Measurements from ENCODE around the gene NEIL3. TPM values are rescaled to one million over a fixed set of nuclear protein-coding genes. Genes with fewer than 3 reads are reported as not detected.

NEIL3 gene
- total RNA-seq, 4 donors from 2014 or later: not detected

GRCh38 chr4:177267911-177268310 lies 41.8 kb upstream of the NEIL3 start:
- no peaks in the 10 kb centered on the region for H3K27me3 ChIP-seq
- H3K4me1 ChIP-seq: no peaks in the 10 kb centered on the region
- no peaks in the 10 kb centered on the region for H3K36me3 ChIP-seq
- H3K4me3 ChIP-seq: no peak overlapping the region
- TF ChIP-seq POLR2A (IDR thresholded peaks at IDR 0.05) (no peak), CTCF (IDR thresholded peaks at IDR 0.05) (no peak), EP300 (IDR thresholded peaks at IDR 0.05) (no peak)
- no peak overlapping the region for H3K27ac ChIP-seq
- DNase-seq (ENCODE audit: low spot score in 2 of 2): no peak
- no peaks in the 10 kb centered on the region for H3K9me3 ChIP-seq
- 75 to 81% methylated on average over 3 of the region's 3 CpGs for whole genome bisulfite sequencing, 2 donors

- H3K27ac ChIP-seq: no peak overlapping the region
- no peaks in the 10 kb centered on the region for H3K4me1 ChIP-seq
- no peak for TF ChIP-seq CTCF (IDR thresholded peaks at IDR 0.05)
- TF ChIP-seq EP300 (IDR thresholded peaks at IDR 0.05): no peak
- no peak for TF ChIP-seq POLR2A (IDR thresholded peaks at IDR 0.05)
- no peak for DNase-seq (ENCODE audit: low spot score in 2 of 2)
- 57 to 61% methylated on average over 1 of the region's 1 CpG for WGBS, 2 donors
- peaks cover 0 to 5% (median 0%) of the 10 kb centered on the region in 4 donors for H3K9me3 ChIP-seq
- no peaks in the 10 kb centered on the region for H3K27me3 ChIP-seq
- H3K36me3 ChIP-seq: no peaks in the 10 kb centered on the region
- no peak overlapping the region for H3K4me3 ChIP-seq
Observed at GRCh38 chr4:177271091-177271490, 38.6 kb upstream of the NEIL3 start.

GRCh38 chr4:177271915-177272766 lies 37.5 kb upstream of the NEIL3 start:
- no peak for TF ChIP-seq EP300 (IDR thresholded peaks at IDR 0.05)
- no peak for TF ChIP-seq POLR2A (IDR thresholded peaks at IDR 0.05)
- no peak for TF ChIP-seq CTCF (IDR thresholded peaks at IDR 0.05)

GRCh38 chr4:177275999-177276398 lies 33.7 kb upstream of the NEIL3 start:
- 66% methylated on average over 4 of the region's 4 CpGs for WGBS, 2 donors
- Histone ChIP-seq H3K4me1 (no peaks in the 10 kb centered on the region), H3K9me3 (peaks cover 0 to 5% (median 0%) of the 10 kb centered on the region in 4 donors), H3K27me3 (no peaks in the 10 kb centered on the region), H3K4me3 (no peak overlapping the region), H3K36me3 (no peaks in the 10 kb centered on the region), H3K27ac (no peak overlapping the region)
- DNase-seq (ENCODE audit: low spot score in 2 of 2): no peak
- TF ChIP-seq EP300 (IDR thresholded peaks at IDR 0.05): no peak
- TF ChIP-seq POLR2A (IDR thresholded peaks at IDR 0.05): no peak
- no peak for TF ChIP-seq CTCF (IDR thresholded peaks at IDR 0.05)

More at GRCh38 chr4:177271915-177272766, 37.5 kb upstream of the NEIL3 start:
- H3K9me3 ChIP-seq: peaks cover 0 to 5% (median 0%) of the 10 kb centered on the region in 4 donors
- no peaks in the 10 kb centered on the region for H3K4me1 ChIP-seq
- WGBS, 2 donors: 74 to 81% methylated on average over 10 of the region's 10 CpGs
- no peak for DNase-seq (ENCODE audit: low spot score in 2 of 2)
- no peak overlapping the region for H3K27ac ChIP-seq
- H3K4me3 ChIP-seq: no peak overlapping the region
- H3K36me3 ChIP-seq: no peaks in the 10 kb centered on the region
- H3K27me3 ChIP-seq: no peaks in the 10 kb centered on the region

GRCh38 chr4:177281351-177281909 lies 28.2 kb upstream of the NEIL3 start:
- H3K4me1 ChIP-seq: no peaks in the 10 kb centered on the region
- H3K9me3 ChIP-seq: no peaks in the 10 kb centered on the region
- H3K27ac ChIP-seq: no peak overlapping the region
- no peaks in the 10 kb centered on the region for H3K27me3 ChIP-seq
- WGBS, 2 donors: 70% methylated on average over 4 of the region's 4 CpGs
- H3K36me3 ChIP-seq: no peaks in the 10 kb centered on the region
- H3K4me3 ChIP-seq: no peak overlapping the region
- no peak for DNase-seq (ENCODE audit: low spot score in 2 of 2)
- no peak for TF ChIP-seq EP300 (IDR thresholded peaks at IDR 0.05)
